H7 (cell line): Measurements from ENCODE around the gene USP5. TPM values are rescaled to one million over a fixed set of nuclear protein-coding genes. Genes with fewer than 3 reads are reported as not detected.

Source experiments
- DNase-seq: peaks from one replicate; pipeline ENCODE4 v3.0.0; 2012
- H3K27me3 ChIP-seq: 2 replicates; pipeline ENCODE4 v1.6.0; 2011; ENCODE audit warnings: mild to moderate bottlenecking, low read length; ENCODE audit not compliant: control insufficient read depth, insufficient read depth
- H3K36me3 ChIP-seq: replicated peaks from 2 replicates; pipeline ENCODE4 v1.5.1; 2011; ENCODE audit warnings: low read length; ENCODE audit not compliant: control insufficient read depth, insufficient read depth
- H3K4me3 ChIP-seq: 2 replicates; pipeline ENCODE4 v1.5.1; 2011; ENCODE audit warnings: low read depth, mild to moderate bottlenecking, control low read depth, low read length, moderate library complexity; ENCODE audit not compliant: insufficient read depth
- total RNA-seq: library from RNA; depleted of rRNA; stranded (reverse); fragments of >200 nt; shearing (Covaris generic); gene quantifications from 2 replicates; pipeline ENCODE4 v1.2.3, GENCODE V29; 2014

Gene USP5
- total RNA-seq, 1 experiment from 2014 or later, result 112 TPM

DNA sequence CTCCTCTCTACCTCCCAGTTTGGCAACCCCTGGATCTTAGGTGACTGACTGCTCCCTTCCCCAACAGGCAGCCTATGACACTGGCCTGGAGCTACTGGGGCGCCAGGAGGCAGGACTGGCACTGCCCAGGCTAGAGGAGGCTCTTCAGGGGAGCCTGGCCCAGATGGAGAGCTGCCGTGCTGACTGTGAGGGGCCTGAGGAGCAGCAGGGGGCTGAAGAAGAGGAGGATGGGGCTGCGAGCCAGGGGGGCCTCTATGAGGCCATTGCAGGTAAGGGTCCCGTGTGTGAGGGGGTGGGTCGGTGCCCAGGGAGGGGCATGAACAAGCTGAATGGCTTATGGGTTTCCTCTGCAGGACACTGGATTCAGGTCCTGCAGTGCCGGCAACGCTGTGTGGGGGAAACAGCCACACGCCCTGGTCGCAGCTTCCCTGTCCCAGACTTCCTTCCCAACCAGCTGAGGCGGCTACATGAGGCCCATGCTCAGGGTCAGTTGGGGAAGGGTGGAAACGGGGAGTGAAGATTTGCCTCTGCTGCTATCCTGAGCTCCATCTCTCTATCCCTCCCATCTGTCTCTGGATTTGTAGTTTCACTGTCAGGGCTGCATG, 21.6 kb upstream of the USP5 start:
- no peak overlapping the region for H3K4me3 ChIP-seq

DNA sequence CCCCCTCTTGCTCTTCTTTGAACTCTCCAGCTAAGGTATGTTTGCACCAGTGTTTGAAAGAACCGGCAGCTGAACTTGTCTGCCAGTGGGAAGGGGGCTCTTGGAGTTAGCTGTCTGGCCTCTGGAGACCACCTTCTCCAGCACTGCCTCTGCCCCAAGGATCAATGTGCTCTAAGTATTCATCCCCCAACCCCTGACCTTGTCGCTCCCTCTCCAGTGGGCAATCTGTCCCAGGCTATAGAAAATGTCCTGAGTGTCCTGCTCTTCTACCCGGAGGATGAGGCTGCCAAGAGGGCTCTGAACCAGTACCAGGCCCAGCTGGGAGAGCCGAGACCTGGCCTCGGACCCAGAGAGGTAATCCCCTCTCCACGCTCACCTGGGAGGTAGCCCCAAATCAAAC, 21.0 kb upstream of the USP5 start:
- Histone ChIP-seq H3K27me3 (peaks cover 12% of the 10 kb centered on the region), H3K4me3 (no peak overlapping the region)
- DNase-seq, result no peak

More for the DNA sequence above, 21.6 kb upstream of the USP5 start:
- Histone ChIP-seq H3K27me3 (peaks cover 17% of the 10 kb centered on the region), H3K36me3 (peaks cover 25% of the 10 kb centered on the region)
- DNase-seq, result no peak

DNA sequence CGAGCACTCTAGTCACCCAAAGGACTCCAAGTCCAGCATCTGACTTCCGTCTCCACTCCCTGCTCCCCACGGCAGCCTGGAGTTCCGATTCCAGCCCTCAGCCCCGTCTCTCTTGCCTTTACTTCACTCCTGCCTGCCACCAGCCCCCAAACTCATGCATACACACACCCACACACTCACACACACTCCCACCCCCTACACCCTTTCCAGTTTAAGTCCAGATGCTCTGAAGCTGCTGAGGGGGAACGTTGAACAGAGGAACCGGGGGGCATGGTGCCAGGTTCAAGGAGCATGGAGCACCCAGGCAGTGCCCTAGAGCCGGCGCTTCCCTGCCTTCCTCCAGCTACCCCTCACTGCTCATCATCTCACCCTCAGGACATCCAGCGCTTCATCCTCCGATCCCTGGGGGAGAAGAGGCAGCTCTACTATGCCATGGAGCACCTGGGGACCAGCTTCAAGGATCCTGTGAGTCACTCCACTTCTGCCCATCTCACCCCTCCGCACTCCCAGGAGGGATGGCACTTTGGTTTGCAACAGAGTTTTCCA, 20.4 kb upstream of the USP5 start:
- Histone ChIP-seq H3K36me3 (peaks cover 28% of the 10 kb centered on the region), H3K4me3 (no peak overlapping the region), H3K27me3 (peaks cover 7% of the 10 kb centered on the region)
- no peak for DNase-seq

More for the DNA sequence above, 21.0 kb upstream of the USP5 start:
- peaks cover 25% of the 10 kb centered on the region for H3K36me3 ChIP-seq

DNA sequence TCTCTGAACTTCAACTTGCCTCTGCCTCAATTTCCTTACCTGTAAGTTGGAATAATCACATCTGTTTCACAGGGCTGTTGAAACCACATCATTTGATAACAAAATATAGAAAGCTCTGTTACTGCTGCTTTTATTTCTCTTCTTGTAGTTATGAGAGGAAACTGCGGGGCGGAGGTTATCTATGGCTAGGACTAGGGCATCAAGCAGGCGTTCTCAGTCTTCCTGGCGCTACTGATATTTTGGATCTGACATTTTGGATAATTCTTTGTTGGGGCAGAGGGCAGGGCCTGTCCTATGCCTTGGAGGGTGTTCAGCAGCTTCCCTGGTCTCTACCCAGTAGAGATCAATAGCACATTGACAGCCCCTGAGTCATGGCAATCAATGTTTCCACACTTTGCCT, 19.8 kb upstream of the USP5 start:
- Histone ChIP-seq H3K36me3 (peaks cover 31% of the 10 kb centered on the region), H3K4me3 (no peak overlapping the region), H3K27me3 (peaks cover under 1% of the 10 kb centered on the region; the same call in 1 of the 2 replicates)
- no peak for DNase-seq

DNA sequence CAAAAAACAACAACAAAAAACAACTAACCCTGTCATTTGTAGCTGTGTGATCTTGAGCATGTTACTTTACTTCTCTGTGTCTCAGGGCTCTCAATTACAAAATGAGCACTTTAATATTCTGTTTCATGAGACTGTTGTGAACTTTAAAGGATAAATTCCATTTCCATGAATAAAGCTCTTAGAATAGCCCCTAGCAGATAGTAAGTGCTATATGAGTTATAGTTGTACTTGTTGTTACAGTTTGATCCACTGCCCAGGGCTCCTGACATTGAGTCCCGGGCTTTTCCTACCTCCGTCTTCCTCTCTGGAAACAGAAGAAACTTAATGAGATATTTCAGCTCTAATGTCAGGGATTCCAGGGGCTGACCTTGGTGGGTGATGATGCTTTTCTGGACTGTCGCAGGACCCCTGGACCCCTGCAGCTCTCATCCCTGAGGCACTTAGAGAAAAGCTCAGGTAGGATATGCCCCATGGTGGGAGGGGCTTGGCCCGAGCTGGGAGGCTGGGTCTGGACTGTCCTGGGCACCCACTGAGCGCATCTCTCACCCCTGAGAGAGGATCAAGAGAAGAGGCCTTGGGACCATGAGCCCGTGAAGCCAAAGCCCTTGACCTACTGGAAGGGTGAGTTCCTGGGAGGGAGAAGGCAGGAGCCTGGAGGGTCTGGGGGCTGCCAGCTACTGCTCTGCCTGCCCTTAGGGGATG, 18.6 kb upstream of the USP5 start:
- Histone ChIP-seq H3K27me3 (no peaks in the 10 kb centered on the region; the same call in 1 of the 2 replicates), H3K4me3 (no peak overlapping the region), H3K36me3 (peaks cover 34% of the 10 kb centered on the region)
- DNase-seq, result no peak

DNA sequence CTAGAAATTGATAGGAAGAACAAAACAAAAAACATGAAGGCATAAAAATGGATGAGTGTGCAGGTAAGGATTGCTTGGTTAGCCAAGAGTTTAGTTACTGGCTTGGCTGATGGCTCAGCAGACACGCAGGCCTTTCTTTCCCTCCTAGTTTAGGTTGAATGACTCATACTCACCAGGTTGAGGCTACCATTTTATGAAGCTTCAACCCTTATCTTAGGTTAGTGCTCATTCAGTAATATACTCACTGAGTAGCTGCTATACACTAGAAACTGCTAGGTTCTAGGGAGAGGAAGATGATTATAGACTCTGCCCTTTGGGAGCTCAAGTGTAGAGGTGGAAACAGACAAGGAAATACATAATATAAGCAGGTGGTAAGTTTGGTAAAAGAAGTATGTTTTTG, 17.7 kb upstream of the USP5 start:
- H3K4me3 ChIP-seq, result no peak overlapping the region
- peaks cover 36% of the 10 kb centered on the region for H3K36me3 ChIP-seq
- DNase-seq, result no peak
- H3K27me3 ChIP-seq, result no peaks in the 10 kb centered on the region

DNA sequence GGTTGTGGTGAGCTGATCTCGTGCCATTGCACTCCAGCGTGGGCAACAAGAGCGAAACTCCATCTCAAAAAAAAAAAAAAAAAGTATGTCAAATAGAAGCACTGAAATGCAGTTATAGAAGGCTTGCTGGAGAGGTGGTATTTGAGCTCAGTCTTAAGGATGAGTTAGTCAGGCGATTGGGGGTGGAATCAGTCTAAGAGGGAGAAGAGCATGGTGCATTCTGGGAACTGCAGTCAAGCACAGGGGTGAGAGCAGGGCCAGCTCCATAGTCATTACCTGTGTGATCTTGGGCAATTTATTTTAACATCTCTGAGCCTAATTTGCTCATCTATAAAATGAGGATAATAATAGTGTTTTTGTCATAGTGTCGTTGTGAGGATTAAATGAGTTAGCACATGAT, 17.1 kb upstream of the USP5 start:
- no peaks in the 10 kb centered on the region for H3K27me3 ChIP-seq
- peaks cover 40% of the 10 kb centered on the region for H3K36me3 ChIP-seq
- no peak for DNase-seq
- no peak overlapping the region for H3K4me3 ChIP-seq

DNA sequence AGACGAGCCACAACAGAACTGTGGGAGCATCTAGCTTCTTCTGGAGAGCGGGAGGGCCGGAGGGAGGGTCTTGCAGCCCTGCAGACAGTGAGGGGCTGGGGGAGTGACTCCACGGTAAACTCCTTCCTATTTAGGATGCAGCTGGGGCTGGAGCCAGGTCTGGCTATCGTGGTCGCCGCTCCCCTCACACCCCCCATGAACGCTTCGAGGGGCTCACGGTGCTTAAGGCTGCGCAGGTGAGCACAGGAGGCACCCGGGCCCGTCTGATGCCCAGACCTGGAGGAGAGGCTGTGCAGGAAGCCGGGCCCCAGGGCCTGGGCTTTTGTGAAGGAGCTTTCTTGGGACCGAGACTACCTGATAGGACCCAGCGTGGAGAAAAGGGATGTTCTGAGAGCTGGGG, 15.1 kb upstream of the USP5 start:
- Histone ChIP-seq H3K27me3 (no peaks in the 10 kb centered on the region), H3K36me3 (peaks cover 27% of the 10 kb centered on the region), H3K4me3 (no peak overlapping the region)
- no peak for DNase-seq

DNA sequence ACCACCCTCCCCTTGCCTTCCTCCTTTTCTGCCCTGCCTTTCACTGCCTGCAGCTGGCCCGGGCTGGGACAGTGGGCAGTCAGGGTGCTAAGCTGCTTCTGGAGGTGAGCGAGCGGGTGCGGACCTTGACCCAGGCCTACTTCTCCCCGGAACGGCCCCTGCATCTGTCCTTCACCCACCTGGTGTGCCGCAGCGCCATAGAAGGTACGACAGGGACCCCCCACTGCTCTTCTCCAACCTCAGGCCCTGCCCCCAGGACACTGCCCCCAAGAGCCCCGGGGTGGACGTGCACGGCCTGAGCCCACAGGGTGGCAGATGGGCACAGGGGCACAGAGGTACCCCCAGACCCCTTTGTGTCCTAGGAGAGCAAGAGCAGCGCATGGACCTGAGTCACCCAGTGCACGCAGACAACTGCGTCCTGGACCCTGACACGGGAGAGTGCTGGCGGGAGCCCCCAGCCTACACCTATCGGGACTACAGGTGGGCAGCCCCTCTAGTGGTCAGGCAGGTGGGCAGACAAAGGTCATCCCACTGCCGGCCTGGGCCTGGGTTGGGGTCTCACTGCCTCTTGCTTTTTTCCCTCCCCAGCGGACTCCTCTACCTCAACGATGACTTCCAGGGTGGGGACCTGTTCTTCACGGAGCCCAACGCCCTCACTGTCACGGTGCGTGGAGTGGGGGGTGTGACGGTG, 14.4 kb upstream of the USP5 start:
- DNase-seq, result no peak
- peaks cover 24% of the 10 kb centered on the region for H3K36me3 ChIP-seq
- no peaks in the 10 kb centered on the region for H3K27me3 ChIP-seq
- no peak overlapping the region for H3K4me3 ChIP-seq

DNA sequence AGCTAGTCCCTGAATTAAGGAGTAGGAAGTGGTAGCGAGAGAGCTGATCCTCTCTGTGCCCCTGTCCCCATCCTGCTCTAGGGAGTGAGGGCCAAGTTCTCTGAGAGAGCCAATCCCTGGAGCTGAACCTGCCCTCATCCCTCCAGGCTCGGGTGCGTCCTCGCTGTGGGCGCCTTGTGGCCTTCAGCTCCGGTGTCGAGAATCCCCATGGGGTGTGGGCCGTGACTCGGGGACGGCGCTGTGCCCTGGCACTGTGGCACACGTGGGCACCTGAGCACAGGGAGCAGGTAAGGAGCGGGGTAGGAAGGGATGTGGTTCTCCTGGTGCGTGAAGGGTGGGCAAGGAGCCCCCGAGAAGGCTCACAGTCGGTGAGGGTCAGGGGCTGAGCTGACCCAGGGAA, 13.1 kb upstream of the USP5 start:
- Histone ChIP-seq H3K4me3 (no peak overlapping the region), H3K27me3 (no peaks in the 10 kb centered on the region), H3K36me3 (peaks cover 21% of the 10 kb centered on the region)
- no peak for DNase-seq

DNA sequence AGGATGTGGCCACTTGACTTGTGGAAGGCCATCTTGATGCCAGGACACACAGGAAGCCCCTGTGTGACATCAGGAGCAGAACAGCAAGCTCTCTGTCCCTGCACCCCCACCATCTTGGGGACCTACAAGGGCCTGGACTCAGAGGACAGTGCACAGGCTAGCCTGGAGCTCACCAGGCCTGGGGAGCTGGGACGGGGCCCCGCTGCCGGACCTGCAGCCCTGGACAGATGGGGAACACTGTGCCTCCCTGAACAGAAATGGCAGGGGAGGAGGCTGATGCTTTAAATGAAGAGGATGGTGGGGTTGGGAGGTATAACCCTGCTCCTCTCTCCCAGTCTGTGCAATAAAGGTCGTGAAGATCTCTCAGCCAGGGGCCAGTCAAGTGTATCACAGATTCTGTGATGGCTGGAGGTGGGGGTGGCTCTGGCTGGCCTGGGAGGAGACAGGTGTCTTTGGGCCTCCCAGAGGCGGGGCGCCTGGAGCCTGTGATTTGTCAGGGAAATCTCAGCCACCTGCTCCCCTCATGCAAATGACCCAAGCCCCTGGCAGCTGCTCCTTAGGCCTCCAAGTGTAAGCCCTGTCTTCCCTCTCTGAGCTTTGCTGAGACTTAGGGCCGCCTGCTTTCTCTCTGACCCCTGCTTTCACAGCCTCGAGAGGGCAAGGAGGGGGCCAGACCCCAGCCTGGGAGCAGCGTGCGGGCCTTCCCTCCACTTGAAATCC, 12.3 kb upstream of the USP5 start:
- Histone ChIP-seq H3K27me3 (no peaks in the 10 kb centered on the region), H3K36me3 (peaks cover 18% of the 10 kb centered on the region)
- DNase-seq, result peak; percentile 89

DNA sequence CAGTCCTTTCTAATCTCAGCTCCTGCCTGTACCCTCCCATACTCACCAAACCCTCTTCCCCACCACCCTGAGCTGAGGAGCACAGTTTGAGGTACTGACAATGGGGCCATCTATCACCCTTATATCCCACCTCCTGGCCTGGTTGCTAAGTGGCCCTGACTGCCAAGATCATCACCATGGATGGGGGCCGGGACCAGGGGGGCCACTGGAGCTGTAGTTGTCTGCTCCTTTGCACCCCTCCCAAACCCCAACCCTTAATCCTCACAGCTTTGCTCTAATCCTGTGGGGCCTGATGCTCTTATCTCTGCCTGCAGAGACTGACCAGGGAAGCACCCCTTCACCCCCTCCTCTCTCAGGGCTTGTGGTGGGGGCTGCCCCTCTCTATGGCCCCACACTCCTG, 11.6 kb upstream of the USP5 start:
- Histone ChIP-seq H3K4me3 (no peak overlapping the region), H3K27me3 (no peaks in the 10 kb centered on the region), H3K36me3 (peaks cover 18% of the 10 kb centered on the region)
- DNase-seq, result no peak

More for the DNA sequence above, 12.3 kb upstream of the USP5 start:
- no peak overlapping the region for H3K4me3 ChIP-seq

DNA sequence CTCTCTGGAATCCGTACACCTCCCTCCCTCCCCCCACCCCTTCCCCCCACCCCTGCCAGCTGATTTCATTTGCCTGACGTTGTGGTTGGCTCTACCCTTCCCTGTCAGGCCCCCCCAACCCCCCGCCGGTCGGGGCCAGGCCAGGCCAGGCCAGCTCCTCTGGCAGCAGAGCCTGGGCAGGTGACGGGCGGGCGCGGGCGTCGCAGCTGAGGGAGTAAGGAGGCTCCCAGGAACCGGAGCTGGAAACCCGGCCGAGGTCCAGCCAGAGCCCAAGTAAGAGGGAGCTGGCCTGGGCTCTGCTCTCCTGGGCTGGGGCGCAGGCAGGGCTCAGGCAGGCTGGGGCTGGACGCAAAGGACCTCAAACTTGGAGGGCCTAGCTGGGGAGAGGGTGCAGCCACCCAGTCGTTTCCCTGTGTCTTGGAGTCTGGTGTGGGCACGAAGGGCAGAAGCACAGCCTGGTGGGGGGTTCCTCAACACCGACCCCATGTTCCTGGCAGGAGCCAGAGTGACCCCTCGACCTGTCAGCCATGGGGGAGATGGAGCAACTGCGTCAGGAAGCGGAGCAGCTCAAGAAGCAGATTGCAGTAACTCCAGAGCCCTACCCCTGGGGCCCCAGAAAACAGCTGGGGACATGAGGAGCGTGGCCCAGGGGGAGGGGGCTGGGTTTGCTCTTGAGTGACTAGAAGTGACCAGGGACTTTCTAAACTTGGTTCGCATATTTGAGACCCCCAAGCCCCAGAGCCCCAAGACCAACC, 11.0 kb upstream of the USP5 start, which contains the start of gene GNB3:
TSS of gene GNB3 (plus strand) at position 165 of the 755 bp plus-strand sequence. CDS start at position 528, 363 bp downstream.
- no peaks in the 10 kb centered on the region for H3K27me3 ChIP-seq
- no peak for DNase-seq
- no peak within 1 kb of the TSS for H3K4me3 ChIP-seq
- H3K36me3 ChIP-seq, result peaks cover 21% of the 10 kb centered on the region

DNA sequence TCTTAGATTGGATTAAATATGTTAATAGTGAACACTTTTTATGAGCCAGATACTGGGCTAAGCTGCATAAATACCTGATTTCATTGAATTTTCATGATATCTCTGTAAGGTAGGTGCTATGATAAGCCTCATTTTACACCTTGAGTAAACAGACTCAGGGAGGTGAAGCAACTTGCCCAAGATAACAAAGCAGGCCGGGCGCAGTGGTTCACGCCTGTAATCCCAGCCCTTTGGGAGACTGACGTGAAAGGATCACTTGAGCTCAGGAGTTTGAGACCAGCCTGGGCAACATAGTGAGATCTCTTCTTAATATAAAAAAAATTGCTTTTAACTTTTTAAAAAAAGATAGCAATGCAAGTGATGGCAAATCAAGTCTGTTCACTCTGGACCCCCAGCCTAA, 9.9 kb upstream of the USP5 start:
- DNase-seq, result no peak
- H3K4me3 ChIP-seq, result no peak overlapping the region
- H3K36me3 ChIP-seq, result peaks cover 24% of the 10 kb centered on the region
- no peaks in the 10 kb centered on the region for H3K27me3 ChIP-seq
